ENCODE measurements around the gene STXBP6.

The STXBP6 gene

DNA sequence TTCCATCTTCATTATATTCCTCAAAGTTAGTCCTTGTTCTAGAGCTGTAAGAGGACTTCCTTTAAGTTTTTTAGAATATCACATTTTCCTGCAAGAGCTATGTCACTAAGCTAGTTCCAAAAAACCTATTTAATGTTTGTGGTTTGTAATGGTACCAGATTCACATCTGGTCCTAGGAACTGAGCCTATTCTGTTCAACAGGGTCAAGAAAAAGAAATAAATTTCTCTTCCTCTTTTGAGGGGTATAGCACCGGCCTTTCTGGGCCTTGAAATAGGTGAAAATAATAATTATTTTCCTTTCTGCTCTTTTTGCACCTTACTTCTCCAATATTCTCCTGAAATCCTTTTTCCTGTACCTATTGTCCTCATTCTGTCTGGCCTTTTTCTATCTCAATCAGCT is 3.6 kb upstream of the STXBP6 start:
- peaks cover 18% of the 10 kb centered on the region for H3K27me3 ChIP-seq (replicated peaks; ENCODE audit: control insufficient read depth, insufficient read depth, low read length, poor library complexity, severe bottlenecking)
- no peak for DNase-seq
- no peaks in the 10 kb centered on the region for H3K9me3 ChIP-seq (ENCODE audit: control insufficient read depth, low read length)

DNA sequence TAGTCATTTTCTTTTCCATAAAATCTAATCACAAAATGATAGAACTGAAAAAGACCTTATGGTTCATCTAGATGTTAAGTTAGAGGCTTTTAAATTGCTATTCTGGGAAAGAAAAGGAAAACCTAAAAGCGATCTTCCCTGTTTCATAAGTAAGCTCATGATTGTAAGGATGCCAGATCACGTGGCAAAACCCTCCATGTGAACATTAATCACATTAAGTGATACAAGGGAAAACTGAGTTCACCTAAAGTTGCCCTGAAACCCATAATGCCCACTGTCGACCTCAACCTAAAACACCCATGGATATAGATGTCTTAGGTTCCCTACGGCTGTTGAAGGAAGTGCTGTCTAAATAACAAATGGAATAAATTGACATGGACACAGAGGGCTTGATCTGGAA is 3.0 kb upstream of the STXBP6 start:
- no peaks in the 10 kb centered on the region for H3K4me1 ChIP-seq (ENCODE audit: control insufficient read depth, insufficient read depth, low read length, poor library complexity, severe bottlenecking)
- H3K27me3 ChIP-seq (replicated peaks; ENCODE audit: control insufficient read depth, insufficient read depth, low read length, poor library complexity, severe bottlenecking): peaks cover 19% of the 10 kb centered on the region
- no peak overlapping the region for H3K4me3 ChIP-seq (ENCODE audit: insufficient read depth, low read depth, low read length, poor library complexity, severe bottlenecking)
- DNase-seq: no peak
- no peak overlapping the region for H3K27ac ChIP-seq (ENCODE audit: insufficient read depth, low read length, poor library complexity, severe bottlenecking)
- H3K9me3 ChIP-seq (ENCODE audit: control insufficient read depth, low read length): no peaks in the 10 kb centered on the region
- H3K36me3 ChIP-seq (ENCODE audit: control insufficient read depth, insufficient read depth, low read length): no peaks in the 10 kb centered on the region

More for the DNA sequence above, 3.6 kb upstream of the STXBP6 start:
- Histone ChIP-seq H3K36me3 (ENCODE audit: control insufficient read depth, insufficient read depth, low read length) (no peaks in the 10 kb centered on the region), H3K4me3 (ENCODE audit: insufficient read depth, low read depth, low read length, poor library complexity, severe bottlenecking) (no peak overlapping the region), H3K27ac (ENCODE audit: insufficient read depth, low read length, poor library complexity, severe bottlenecking) (no peak overlapping the region), H3K4me1 (ENCODE audit: control insufficient read depth, insufficient read depth, low read length, poor library complexity, severe bottlenecking) (no peaks in the 10 kb centered on the region)

DNA sequence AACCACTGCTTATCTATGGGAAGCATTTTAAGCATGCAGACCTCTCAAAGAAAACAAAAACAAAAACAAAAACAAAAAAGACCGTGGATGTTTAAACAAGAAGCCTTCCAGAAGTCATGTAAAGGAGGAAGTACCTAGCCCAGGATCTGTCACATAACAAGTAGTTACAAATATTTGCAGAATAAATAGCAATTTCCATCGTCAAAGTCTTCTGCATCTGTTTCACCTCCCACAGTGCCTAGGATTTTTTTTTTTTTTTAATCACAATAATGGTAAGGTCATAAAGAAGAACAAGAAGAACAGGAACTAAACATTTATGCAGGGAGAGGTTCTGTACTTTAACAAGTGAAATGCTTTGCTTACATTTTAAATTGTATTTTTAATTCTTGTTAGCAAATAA is 2.4 kb upstream of the STXBP6 start:
- Histone ChIP-seq H3K27me3 (replicated peaks; ENCODE audit: control insufficient read depth, insufficient read depth, low read length, poor library complexity, severe bottlenecking) (peaks cover 19% of the 10 kb centered on the region), H3K4me3 (ENCODE audit: insufficient read depth, low read depth, low read length, poor library complexity, severe bottlenecking) (no peak overlapping the region), H3K27ac (ENCODE audit: insufficient read depth, low read length, poor library complexity, severe bottlenecking) (no peak overlapping the region), H3K36me3 (ENCODE audit: control insufficient read depth, insufficient read depth, low read length) (no peaks in the 10 kb centered on the region), H3K9me3 (ENCODE audit: control insufficient read depth, low read length) (no peaks in the 10 kb centered on the region), H3K4me1 (ENCODE audit: control insufficient read depth, insufficient read depth, low read length, poor library complexity, severe bottlenecking) (no peaks in the 10 kb centered on the region)
- no peak for DNase-seq

DNA sequence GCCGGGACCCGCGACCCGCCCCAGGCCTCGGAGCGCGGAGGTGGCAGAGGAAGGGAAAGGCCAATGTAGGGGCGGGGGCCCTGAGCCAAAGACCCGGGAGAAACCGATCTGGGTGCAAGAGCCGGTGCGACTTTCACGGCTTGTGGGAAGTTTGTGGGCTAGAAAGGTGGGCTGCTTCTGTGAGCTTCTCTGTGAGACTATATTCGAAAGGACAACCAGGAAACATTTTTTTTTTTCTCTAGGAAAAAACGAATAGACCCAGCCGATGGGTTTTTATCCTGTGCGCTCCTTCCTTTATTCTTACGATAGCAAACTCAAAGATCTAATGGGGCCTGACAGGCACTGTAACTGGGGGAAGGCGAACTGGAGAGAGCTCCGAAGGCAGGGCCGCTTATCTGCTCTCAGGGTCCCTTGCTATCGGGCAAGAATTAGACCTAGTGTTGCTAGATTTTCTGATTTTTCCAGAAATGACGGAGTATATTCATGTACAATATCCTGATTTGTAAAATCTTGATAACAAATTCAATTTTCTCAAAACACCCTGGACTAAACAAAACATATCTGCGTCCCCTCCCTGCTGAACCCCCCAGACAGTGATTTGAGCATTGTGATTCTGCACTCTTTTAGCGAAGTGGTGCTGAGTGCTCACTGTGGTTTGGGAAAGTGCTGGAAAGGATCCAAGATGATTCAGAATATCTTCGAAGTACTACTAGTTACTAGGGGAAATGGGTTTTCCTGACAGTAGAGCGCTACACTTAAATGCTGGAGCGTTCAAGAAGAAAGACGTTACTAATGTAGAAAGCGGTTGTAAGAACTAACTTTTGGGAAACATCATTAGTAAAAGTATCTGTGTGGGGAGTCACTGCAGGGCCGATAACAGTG is 563 bp upstream of the STXBP6 start:
- H3K36me3 ChIP-seq (ENCODE audit: control insufficient read depth, insufficient read depth, low read length): no peaks in the 10 kb centered on the region
- H3K27ac ChIP-seq (ENCODE audit: insufficient read depth, low read length, poor library complexity, severe bottlenecking): no peak overlapping the region
- H3K9me3 ChIP-seq (ENCODE audit: control insufficient read depth, low read length): no peaks in the 10 kb centered on the region
- H3K27me3 ChIP-seq (replicated peaks; ENCODE audit: control insufficient read depth, insufficient read depth, low read length, poor library complexity, severe bottlenecking): peaks cover 19% of the 10 kb centered on the region
- no peak overlapping the region for H3K4me3 ChIP-seq (ENCODE audit: insufficient read depth, low read depth, low read length, poor library complexity, severe bottlenecking)
- no peak for DNase-seq
- no peaks in the 10 kb centered on the region for H3K4me1 ChIP-seq (ENCODE audit: control insufficient read depth, insufficient read depth, low read length, poor library complexity, severe bottlenecking)

DNA sequence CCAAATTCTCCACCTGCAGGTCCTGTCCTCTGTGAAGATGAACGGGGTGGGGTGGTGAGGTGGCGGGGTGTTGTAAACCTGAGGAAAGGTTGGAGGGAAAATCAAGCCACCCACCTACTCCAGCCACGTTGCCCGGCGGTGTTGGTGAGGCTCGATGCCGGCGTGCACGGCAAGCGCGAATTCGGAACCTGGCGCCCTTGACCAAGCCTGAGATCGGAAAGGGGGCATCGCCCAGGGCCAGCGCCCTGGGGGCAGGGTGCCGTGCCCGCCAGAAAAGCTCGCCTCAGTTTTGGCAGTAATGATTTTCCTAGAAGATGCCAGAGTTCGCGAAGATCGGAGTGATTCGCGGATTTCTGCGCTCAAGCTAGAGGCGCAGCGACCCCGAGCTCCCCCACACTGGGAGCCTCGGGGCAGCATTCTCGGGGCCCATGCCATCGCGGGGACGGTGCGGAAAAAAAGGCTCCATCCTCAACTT is 817 bp downstream of the STXBP6 start:
- no peak for DNase-seq
- H3K4me1 ChIP-seq (ENCODE audit: control insufficient read depth, insufficient read depth, low read length, poor library complexity, severe bottlenecking): no peaks in the 10 kb centered on the region
- H3K27ac ChIP-seq (ENCODE audit: insufficient read depth, low read length, poor library complexity, severe bottlenecking): no peak overlapping the region
- H3K36me3 ChIP-seq (ENCODE audit: control insufficient read depth, insufficient read depth, low read length): no peaks in the 10 kb centered on the region
- H3K4me3 ChIP-seq (ENCODE audit: insufficient read depth, low read depth, low read length, poor library complexity, severe bottlenecking): no peak overlapping the region
- H3K27me3 ChIP-seq (replicated peaks; ENCODE audit: control insufficient read depth, insufficient read depth, low read length, poor library complexity, severe bottlenecking): peaks cover 16% of the 10 kb centered on the region
- H3K9me3 ChIP-seq (ENCODE audit: control insufficient read depth, low read length): no peaks in the 10 kb centered on the region

DNA sequence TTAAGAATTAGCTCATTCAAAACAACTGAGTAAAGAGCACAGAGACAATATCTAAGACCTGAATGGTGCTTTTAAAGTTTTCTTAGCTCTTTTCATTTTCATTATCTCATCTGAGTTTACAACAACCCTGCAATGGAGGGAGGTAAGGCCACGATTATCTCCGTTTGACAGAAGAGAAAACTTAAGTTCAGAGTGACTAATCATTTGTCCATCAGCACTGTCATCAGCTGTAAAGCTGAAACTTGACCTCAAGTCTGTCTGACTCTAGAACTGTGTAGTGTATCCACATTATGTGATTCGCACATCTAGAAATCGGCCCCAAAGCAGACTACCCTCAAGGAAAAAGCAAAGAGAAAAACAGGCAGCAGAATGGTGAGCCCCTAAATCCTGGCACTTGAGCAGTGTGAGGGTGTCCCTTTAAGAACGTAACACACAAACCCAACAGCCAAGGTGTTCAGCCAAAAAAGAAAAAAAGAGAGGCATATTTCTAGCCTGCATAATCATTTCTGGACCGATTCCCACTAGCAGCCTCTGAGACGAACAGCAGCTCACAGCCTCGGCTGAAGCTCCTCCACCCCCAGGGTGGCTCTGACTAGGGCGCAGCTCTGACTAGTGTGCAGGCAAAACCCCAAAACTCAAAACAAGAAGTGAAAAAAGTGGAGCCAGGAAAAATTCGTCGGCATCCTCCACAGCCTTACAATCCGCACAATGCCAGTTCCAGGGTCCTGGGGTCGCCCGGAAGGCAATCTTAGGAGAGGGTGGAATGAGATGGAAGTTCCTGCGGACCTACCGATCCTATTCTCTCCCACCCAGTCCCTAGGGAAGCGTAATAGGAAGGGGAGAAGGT is 1.6 kb downstream of the STXBP6 start:
- Histone ChIP-seq H3K27me3 (replicated peaks; ENCODE audit: control insufficient read depth, insufficient read depth, low read length, poor library complexity, severe bottlenecking) (peaks cover 16% of the 10 kb centered on the region), H3K9me3 (ENCODE audit: control insufficient read depth, low read length) (no peaks in the 10 kb centered on the region), H3K27ac (ENCODE audit: insufficient read depth, low read length, poor library complexity, severe bottlenecking) (no peak overlapping the region), H3K4me3 (ENCODE audit: insufficient read depth, low read depth, low read length, poor library complexity, severe bottlenecking) (no peak overlapping the region), H3K4me1 (ENCODE audit: control insufficient read depth, insufficient read depth, low read length, poor library complexity, severe bottlenecking) (no peaks in the 10 kb centered on the region), H3K36me3 (ENCODE audit: control insufficient read depth, insufficient read depth, low read length) (no peaks in the 10 kb centered on the region)
- DNase-seq: no peak

DNA sequence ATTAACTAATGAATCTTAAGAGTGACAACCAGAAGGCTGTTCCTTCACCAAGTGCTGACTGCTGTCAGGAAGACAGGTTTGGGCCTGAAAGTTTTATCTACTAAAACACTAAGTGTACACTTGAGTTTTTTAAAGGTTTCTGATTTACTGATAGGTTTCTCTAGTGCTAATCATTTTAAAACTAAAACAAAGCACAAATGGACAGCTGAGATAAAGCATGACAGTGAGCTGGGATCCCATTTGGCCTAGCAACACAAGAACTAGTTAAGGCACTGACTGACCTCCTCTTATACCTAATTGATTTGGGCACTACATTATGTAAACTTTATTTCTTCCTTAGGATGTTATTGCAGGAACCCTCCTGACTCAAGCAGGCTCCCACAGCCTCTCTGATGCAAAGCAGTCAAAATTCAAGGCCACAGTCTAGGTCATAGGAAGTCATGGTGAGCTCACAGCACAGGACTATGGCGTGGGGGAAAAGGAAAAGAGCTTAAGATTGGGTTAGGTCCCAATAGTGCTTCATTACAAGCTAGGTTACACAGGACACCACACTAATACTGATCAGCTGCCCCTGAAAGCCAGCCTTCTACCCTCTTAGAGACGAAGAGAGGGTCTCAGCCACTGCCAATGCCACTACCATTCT is 3.5 kb downstream of the STXBP6 start:
- DNase-seq: no peak
- peaks cover 16% of the 10 kb centered on the region for H3K27me3 ChIP-seq (replicated peaks; ENCODE audit: control insufficient read depth, insufficient read depth, low read length, poor library complexity, severe bottlenecking)
- H3K9me3 ChIP-seq (ENCODE audit: control insufficient read depth, low read length): no peaks in the 10 kb centered on the region
- no peak overlapping the region for H3K4me3 ChIP-seq (ENCODE audit: insufficient read depth, low read depth, low read length, poor library complexity, severe bottlenecking)
- H3K4me1 ChIP-seq (ENCODE audit: control insufficient read depth, insufficient read depth, low read length, poor library complexity, severe bottlenecking): no peaks in the 10 kb centered on the region
- H3K36me3 ChIP-seq (ENCODE audit: control insufficient read depth, insufficient read depth, low read length): no peaks in the 10 kb centered on the region
- no peak overlapping the region for H3K27ac ChIP-seq (ENCODE audit: insufficient read depth, low read length, poor library complexity, severe bottlenecking)

DNA sequence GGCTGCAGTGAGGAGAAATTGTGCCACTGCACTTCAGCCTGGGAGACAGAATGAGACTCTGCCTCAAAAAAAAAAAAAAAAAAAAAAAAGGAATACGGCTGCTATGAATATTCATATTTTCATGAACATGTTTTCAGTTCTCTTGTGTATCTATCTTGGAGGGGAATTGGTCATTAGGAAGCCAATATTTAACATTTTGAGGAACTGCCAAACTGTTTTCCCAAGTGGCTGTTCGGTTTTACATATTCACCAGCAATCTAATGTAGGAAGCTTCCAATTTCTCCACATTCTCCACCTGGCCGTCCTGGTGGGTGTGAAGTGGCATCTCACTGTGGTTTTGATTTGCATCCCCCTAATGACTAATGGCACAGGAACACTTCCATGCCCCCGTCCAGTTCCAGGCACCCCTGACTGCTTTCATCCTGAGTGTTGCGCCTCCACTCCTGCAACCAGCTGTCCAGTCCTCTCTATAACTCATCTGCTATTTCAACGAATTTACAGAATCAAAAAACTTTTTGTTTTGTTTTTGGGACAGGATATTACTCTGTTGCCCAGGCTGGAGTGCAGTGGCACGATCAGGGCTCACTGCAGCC is 5.7 kb downstream of the STXBP6 start:
- peaks cover 7% of the 10 kb centered on the region for H3K27me3 ChIP-seq (replicated peaks; ENCODE audit: control insufficient read depth, insufficient read depth, low read length, poor library complexity, severe bottlenecking)
- no peak overlapping the region for H3K27ac ChIP-seq (ENCODE audit: insufficient read depth, low read length, poor library complexity, severe bottlenecking)
- no peak overlapping the region for H3K4me3 ChIP-seq (ENCODE audit: insufficient read depth, low read depth, low read length, poor library complexity, severe bottlenecking)
- no peak for DNase-seq
- H3K36me3 ChIP-seq (ENCODE audit: control insufficient read depth, insufficient read depth, low read length): no peaks in the 10 kb centered on the region
- no peaks in the 10 kb centered on the region for H3K9me3 ChIP-seq (ENCODE audit: control insufficient read depth, low read length)
- H3K4me1 ChIP-seq (ENCODE audit: control insufficient read depth, insufficient read depth, low read length, poor library complexity, severe bottlenecking): no peaks in the 10 kb centered on the region

DNA sequence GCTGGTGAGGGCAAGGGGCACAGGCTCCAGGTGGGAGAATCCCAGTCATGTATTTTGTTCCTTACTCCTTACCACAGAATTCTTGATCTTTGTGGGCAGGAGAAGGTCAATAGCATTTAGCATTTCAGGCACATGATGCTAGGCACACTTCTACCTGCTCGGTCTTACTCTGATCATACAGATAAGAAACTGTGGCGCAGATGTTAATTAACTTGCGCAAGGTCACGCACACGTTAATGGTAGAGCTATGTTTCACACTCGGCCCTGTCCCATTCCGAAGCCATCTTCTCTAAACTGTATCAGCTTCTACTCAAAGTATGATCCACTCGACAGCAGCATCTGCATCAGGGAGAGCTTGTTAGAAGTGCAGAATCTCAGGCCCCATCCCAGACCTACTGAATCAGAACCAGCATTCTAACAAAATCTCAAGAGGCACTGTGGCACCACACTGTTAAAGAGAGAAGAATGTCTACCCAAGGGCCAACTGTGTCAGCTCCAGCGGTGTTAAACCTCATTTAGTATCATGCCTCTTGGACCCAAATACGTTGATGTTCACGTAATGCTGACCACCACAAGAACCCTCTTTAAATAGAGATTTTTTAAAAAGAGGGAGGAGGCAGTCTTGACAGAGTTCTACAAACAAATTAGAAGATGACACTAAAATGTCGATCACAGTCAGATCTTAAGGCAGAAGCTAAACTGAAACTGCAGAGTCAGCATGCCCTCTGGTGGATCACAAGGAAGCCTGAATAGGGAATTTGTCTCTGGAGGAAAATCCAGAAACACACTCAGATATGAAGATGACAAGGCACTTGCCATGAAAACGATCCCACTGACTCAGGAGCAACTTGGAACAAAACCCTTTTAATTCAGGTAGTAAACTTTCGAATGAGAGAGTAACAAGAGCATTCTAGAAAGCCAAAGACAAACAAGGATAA is 7.3 kb downstream of the STXBP6 start:
- Histone ChIP-seq H3K4me3 (ENCODE audit: insufficient read depth, low read depth, low read length, poor library complexity, severe bottlenecking) (no peak overlapping the region), H3K9me3 (ENCODE audit: control insufficient read depth, low read length) (no peaks in the 10 kb centered on the region), H3K4me1 (ENCODE audit: control insufficient read depth, insufficient read depth, low read length, poor library complexity, severe bottlenecking) (no peaks in the 10 kb centered on the region), H3K27ac (ENCODE audit: insufficient read depth, low read length, poor library complexity, severe bottlenecking) (no peak overlapping the region), H3K36me3 (ENCODE audit: control insufficient read depth, insufficient read depth, low read length) (no peaks in the 10 kb centered on the region), H3K27me3 (replicated peaks; ENCODE audit: control insufficient read depth, insufficient read depth, low read length, poor library complexity, severe bottlenecking) (no peaks in the 10 kb centered on the region)
- no peak for DNase-seq

Data from effector memory CD4-positive, alpha-beta T cell (primary cell).